HT1080 (cell line): ENCODE measurements around the gene RNF152. TPM values are rescaled to one million over a fixed set of nuclear protein-coding genes. Genes with fewer than 3 reads are reported as not detected.

Experiments used
- DNase-seq: peaks from one replicate; pipeline ENCODE4 v3.0.0-alpha.2; 2015; ENCODE audit warnings: low read depth
- total RNA-seq: library from RNA; depleted of rRNA; stranded (reverse); fragments of >200 nt; shearing (Covaris generic); gene quantifications from 2 replicates; pipeline ENCODE4 v1.2.3, GENCODE V29; 2014

Gene RNF152
- total RNA-seq, 1 experiment from 2014 or later: 4.0 TPM

DNA sequence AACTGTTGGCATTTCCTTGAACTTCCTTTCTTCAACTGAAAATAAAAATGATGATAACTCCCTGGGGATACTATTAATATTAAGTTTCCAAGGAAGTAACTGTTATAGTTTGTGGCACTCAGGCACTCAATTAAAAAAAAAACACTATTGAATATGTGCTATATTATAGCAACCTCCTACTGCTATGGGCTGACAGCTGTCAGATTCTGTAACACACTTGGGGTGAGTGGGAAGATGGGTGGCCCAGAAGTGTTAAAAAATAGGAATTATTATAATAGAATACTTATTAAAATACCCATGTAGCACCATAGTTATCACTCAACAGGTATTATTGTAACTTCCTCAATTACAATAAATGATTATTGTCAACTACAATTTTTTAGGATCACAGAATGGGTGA lies 130.9 kb downstream of the RNF152 start:
- DNase-seq: no peak
